HEK293 (cell line): Measurements from ENCODE around the gene KRTAP13-2.

Source experiments
- CTCF ChIA-PET: fragments of 350-600 bp; formaldehyde crosslinking; extraction: SDS; loops from one replicate; lab custom pipeline; 2021; ENCODE audit warnings: antibody characterized with exemption; lab: Yijun Ruan, JAX
- POLR2A ChIA-PET: fragments of 300-600 bp; formaldehyde crosslinking; extraction: SDS; loops from one replicate; lab custom pipeline; 2020; ENCODE audit warnings: antibody characterized with exemption, inconsistent platforms; lab: Yijun Ruan, JAX
- H3K27ac ChIP-seq: fragments of 200-500 bp; sonication (Bioruptor generic); 2 replicates; pipeline ENCODE4 v1.5.1; 2014; ENCODE audit warnings: low read depth, low read length, control low read depth, inconsistent platforms; ENCODE audit errors: extremely low read depth
- H3K36me3 ChIP-seq, 2 experiments: fragments of 200-500 bp in 1 of 2; sonication (Bioruptor generic) in 1 of 2; 1 replicate in 1 of 2; 2 replicates in 1 of 2; pipeline ENCODE4 v1.5.1; 2014 to 2017; ENCODE audit warnings: inconsistent platforms in 2 of 2, low read length in 2 of 2; ENCODE audit not compliant: control insufficient read depth in 2 of 2, insufficient read depth in 1 of 2
- H3K4me1 ChIP-seq: fragments of 200-500 bp; sonication (Bioruptor generic); 2 replicates; pipeline ENCODE4 v1.5.1; 2014; ENCODE audit warnings: mild to moderate bottlenecking, low read length, inconsistent platforms; ENCODE audit not compliant: control insufficient read depth, insufficient read depth
- H3K4me3 ChIP-seq: 2 replicates; pipeline ENCODE4 v1.5.1; 2011; ENCODE audit warnings: low read depth, mild to moderate bottlenecking, control low read depth, low read length, moderate library complexity
- H3K9me3 ChIP-seq: fragments of 200-500 bp; sonication (Bioruptor generic); 2 replicates; pipeline ENCODE4 v1.5.1; 2014; ENCODE audit warnings: low read depth, low read length, inconsistent platforms; ENCODE audit not compliant: control insufficient read depth, insufficient read depth
- MZF1 ChIP-seq: fragments of 450-650 bp; formaldehyde crosslinking; IDR thresholded peaks from 2 replicates; pipeline ENCODE4 v1.5.1; 2017; ENCODE audit warnings: missing biosample characterization, missing genetic modification characterization, borderline replicate concordance
- PRDM1 ChIP-seq: fragments of 450-650 bp; formaldehyde crosslinking; IDR thresholded peaks from 2 replicates; pipeline ENCODE4; 2016; ENCODE audit warnings: missing biosample characterization, missing genetic modification characterization
- PRDM2 ChIP-seq: fragments of 450-650 bp; formaldehyde crosslinking; IDR thresholded peaks from 2 replicates; pipeline ENCODE4 v1.5.1; 2016; ENCODE audit warnings: missing biosample characterization, missing genetic modification characterization, borderline replicate concordance
- SETDB1 ChIP-seq: IDR thresholded peaks from one replicate; pipeline ENCODE4 v1.6.1; 2017; ENCODE audit warnings: mild to moderate bottlenecking, low read length, moderate library complexity, mixed read lengths; ENCODE audit not compliant: insufficient read length
- ZBTB10 ChIP-seq: fragments of 450-650 bp; formaldehyde crosslinking; IDR thresholded peaks from 2 replicates; pipeline ENCODE4 v1.5.1; 2016; ENCODE audit warnings: missing biosample characterization, missing genetic modification characterization
- ZBTB44 ChIP-seq: fragments of 450-650 bp; IDR thresholded peaks from 2 replicates; pipeline ENCODE4 v1.5.1; 2018; ENCODE audit warnings: missing biosample characterization, mild to moderate bottlenecking, missing genetic modification characterization
- ZBTB49 ChIP-seq: fragments of 450-650 bp; formaldehyde crosslinking; IDR thresholded peaks from 2 replicates; pipeline ENCODE4 v1.5.1; 2016; ENCODE audit warnings: missing biosample characterization, missing genetic modification characterization, low read depth
- ZNF157 ChIP-seq: fragments of 450-650 bp; formaldehyde crosslinking; IDR thresholded peaks from 2 replicates; pipeline ENCODE4 v1.5.1; 2016; ENCODE audit warnings: missing biosample characterization, missing genetic modification characterization
- ZNF366 ChIP-seq: fragments of 450-650 bp; formaldehyde crosslinking; conservative IDR thresholded peaks from 2 replicates; pipeline ENCODE4 v1.5.1; 2016; ENCODE audit warnings: missing biosample characterization, missing genetic modification characterization
- ZNF473 ChIP-seq: fragments of 450-650 bp; formaldehyde crosslinking; IDR thresholded peaks from 2 replicates; pipeline ENCODE4 v1.5.1; 2017; ENCODE audit warnings: missing biosample characterization, missing genetic modification characterization
- ZNF521 ChIP-seq: fragments of 450-650 bp; formaldehyde crosslinking; IDR thresholded peaks from 2 replicates; pipeline ENCODE4 v1.5.1; 2017; ENCODE audit warnings: missing biosample characterization, mild to moderate bottlenecking, missing genetic modification characterization
- ZNF580 ChIP-seq: fragments of 450-650 bp; formaldehyde crosslinking; IDR thresholded peaks from 2 replicates; pipeline ENCODE4 v1.5.1; 2016; ENCODE audit warnings: missing biosample characterization, missing genetic modification characterization
- ZNF623 ChIP-seq: fragments of 450-650 bp; formaldehyde crosslinking; IDR thresholded peaks from 2 replicates; pipeline ENCODE4 v1.5.1; 2016; ENCODE audit warnings: missing biosample characterization, missing genetic modification characterization
- ZNF76 ChIP-seq: fragments of 450-650 bp; formaldehyde crosslinking; IDR thresholded peaks from 2 replicates; pipeline ENCODE4; 2016; ENCODE audit warnings: low read depth, missing biosample characterization, missing genetic modification characterization, borderline replicate concordance

Gene KRTAP13-2

GRCh38 chr21:30382201-30382600 is 10.1 kb upstream of the KRTAP13-2 start (continued):
- TF ChIP-seq ZNF521 (tag by site-specific recombination) (no peak), ZBTB44 (tag by site-specific recombination) (no peak)
- TF ChIP-seq, all 188 proteins: peak for 0

- ChIA-PET POLR2A (no interaction called here), CTCF (interaction anchor here (0.8 to 1.2 kb wide), 3 partner anchors 11 to 375 kb away, joined by 3 to 7 read pairs (median 3); no protein-coding TSS in a partner anchor)
- H3K4me1 ChIP-seq = no peaks in the 10 kb centered on the region
- H3K36me3 ChIP-seq = no peaks in the 10 kb centered on the region
- H3K4me3 ChIP-seq = no peak overlapping the region
- no peak overlapping the region for H3K27ac ChIP-seq
- no peaks in the 10 kb centered on the region for H3K9me3 ChIP-seq
- TF ChIP-seq MZF1 (tag by site-specific recombination) (no peak), ZNF157 (tag by site-specific recombination) (no peak), ZNF76 (tag by site-specific recombination) (no peak), ZBTB49 (tag by site-specific recombination) (no peak), SETDB1 (no peak), ZBTB10 (tag by site-specific recombination) (no peak)
- TF ChIP-seq, all 188 proteins: peak for 0
Observed at GRCh38 chr21:30355906-30356305, 16.2 kb downstream of the KRTAP13-2 start.

GRCh38 chr21:30354308-30355005 is 17.6 kb downstream of the KRTAP13-2 start:
- TF ChIP-seq ZNF473 (tag by site-specific recombination) (no peak), ZNF366 (tag by site-specific recombination) (peak; percentile 65), PRDM1 (tag by site-specific recombination) (peak; percentile 97)
- H3K36me3 ChIP-seq = no peaks in the 10 kb centered on the region
- no peak overlapping the region for H3K27ac ChIP-seq
- no peak overlapping the region for H3K4me3 ChIP-seq
- ChIA-PET POLR2A (no interaction called here), CTCF (interaction anchor here (0.8 kb wide), 1 partner anchor 1542 kb away, joined by 3 read pairs; no protein-coding TSS in a partner anchor)
- H3K4me1 ChIP-seq = 0 out of 2 replicates have a peak, but pooled peaks cover 2% of the 10 kb centered on the region
- H3K9me3 ChIP-seq = no peaks in the 10 kb centered on the region

GRCh38 chr21:30351534-30351933 is 20.5 kb downstream of the KRTAP13-2 start:
- Histone ChIP-seq H3K4me1 (0 out of 2 replicates have a peak, but pooled peaks cover 2% of the 10 kb centered on the region), H3K4me3 (no peak overlapping the region), H3K36me3 (no peaks in the 10 kb centered on the region), H3K9me3 (no peaks in the 10 kb centered on the region), H3K27ac (no peak overlapping the region)
- ChIA-PET CTCF (interaction anchor here (1.3 to 1.5 kb wide), 3 partner anchors 11 to 57 kb away, joined by 3 read pairs; no protein-coding TSS in a partner anchor), POLR2A (no interaction called here)
- no peak for TF ChIP-seq PRDM2
- no peak for TF ChIP-seq ZNF580 (tag by site-specific recombination)
- 0 out of 2 replicates have a peak, but pooled peaks have one; percentile 26 for TF ChIP-seq ZNF623 (tag by site-specific recombination)
- no peak for TF ChIP-seq ZNF157 (tag by site-specific recombination)
